ENCODE data around the gene IGSF1. TPM values are rescaled to one million over a fixed set of nuclear protein-coding genes. Genes with fewer than 3 reads are reported as not detected.

Gene IGSF1
- total RNA-seq, 1 experiment from 2014 or later, result not detected

- Histone ChIP-seq H3K4me2 (ENCODE audit: low read length) (no peak overlapping the region), H3K36me3 (ENCODE audit: low read depth, low read length) (no peaks in the 10 kb centered on the region), H3F3A (ENCODE audit: low read length, unreplicated experiment) (no peaks in the 10 kb centered on the region), H3K27me3 (ENCODE audit: low read length) (no peaks in the 10 kb centered on the region), H3K9me2 (replicated peaks; ENCODE audit: low read length) (no peaks in the 10 kb centered on the region), H3K9ac (ENCODE audit: low read length) (no peak overlapping the region), H2AFZ (ENCODE audit: low read length) (no peak overlapping the region), H3K4me1 (ENCODE audit: insufficient read depth, low read length) (no peaks in the 10 kb centered on the region), H3K9me3 (ENCODE audit: low read length) (no peaks in the 10 kb centered on the region), H4K20me1 (ENCODE audit: low read length) (no peaks in the 10 kb centered on the region), H3K27ac (ENCODE audit: low read length) (no peak overlapping the region), H3K4me3 (ENCODE audit: low read length) (no peak overlapping the region), H3K79me2 (ENCODE audit: low read length) (no peaks in the 10 kb centered on the region)
- DNase-seq (no peak), ATAC-seq (no peak)
- no peak for TF ChIP-seq EZH2phosphoT487 (IDR thresholded peaks at IDR 0.05; ENCODE audit: borderline replicate concordance, low read length)
- no peak for TF ChIP-seq CTCF (conservative IDR thresholded peaks at IDR 0.05; ENCODE audit: low read depth, low read length)
- TF ChIP-seq EZH2 (IDR thresholded peaks at IDR 0.05; ENCODE audit: low read length, unreplicated experiment), result no peak
- POLR2A ChIA-PET (ENCODE audit: unreplicated experiment), result no interaction called here
- CTCF ChIA-PET, result no interaction called here
- intact Hi-C loops (cut with micrococcal nuclease), result no loop called here
- no TSS peak for BruUV-seq (replicated peaks)
Observed at GRCh38 chrX:131316260-131316659, 27.2 kb upstream of the IGSF1 start.

GRCh38 chrX:131308980-131309379, 19.9 kb upstream of the IGSF1 start:
- ChIA-PET CTCF (no interaction called here), POLR2A (ENCODE audit: unreplicated experiment) (no interaction called here)
- intact Hi-C loops (cut with micrococcal nuclease), result no loop called here
- H3K9me2 ChIP-seq (replicated peaks; ENCODE audit: low read length), result no peaks in the 10 kb centered on the region
- no peaks in the 10 kb centered on the region for H4K20me1 ChIP-seq (ENCODE audit: low read length)
- no peaks in the 10 kb centered on the region for H3K27me3 ChIP-seq (ENCODE audit: low read length)
- TF ChIP-seq EZH2 (IDR thresholded peaks at IDR 0.05; ENCODE audit: low read length, unreplicated experiment) (no peak), CTCF (conservative IDR thresholded peaks at IDR 0.05; ENCODE audit: low read depth, low read length) (no peak)
- H3K9me3 ChIP-seq (ENCODE audit: low read length), result no peaks in the 10 kb centered on the region
- no peaks in the 10 kb centered on the region for H3K79me2 ChIP-seq (ENCODE audit: low read length)
- no peaks in the 10 kb centered on the region for H3K4me1 ChIP-seq (ENCODE audit: insufficient read depth, low read length)
- ATAC-seq (no peak), DNase-seq (no peak)
- H2AFZ ChIP-seq (ENCODE audit: low read length), result no peak overlapping the region
- H3K27ac ChIP-seq (ENCODE audit: low read length), result no peak overlapping the region
- H3K9ac ChIP-seq (ENCODE audit: low read length), result no peak overlapping the region
- no TSS peak for BruUV-seq (replicated peaks)
- H3K4me3 ChIP-seq (ENCODE audit: low read length), result no peak overlapping the region
- H3K4me2 ChIP-seq (ENCODE audit: low read length), result no peak overlapping the region
- H3F3A ChIP-seq (ENCODE audit: low read length, unreplicated experiment), result no peaks in the 10 kb centered on the region
- no peaks in the 10 kb centered on the region for H3K36me3 ChIP-seq (ENCODE audit: low read depth, low read length)

GRCh38 chrX:131306601-131307000, 17.5 kb upstream of the IGSF1 start:
- Histone ChIP-seq H4K20me1 (ENCODE audit: low read length) (no peaks in the 10 kb centered on the region), H3K4me2 (ENCODE audit: low read length) (no peak overlapping the region), H3K27me3 (ENCODE audit: low read length) (no peaks in the 10 kb centered on the region), H3K36me3 (ENCODE audit: low read depth, low read length) (no peaks in the 10 kb centered on the region), H3K4me1 (ENCODE audit: insufficient read depth, low read length) (no peaks in the 10 kb centered on the region), H3K9ac (ENCODE audit: low read length) (no peak overlapping the region), H2AFZ (ENCODE audit: low read length) (no peak overlapping the region), H3K79me2 (ENCODE audit: low read length) (no peaks in the 10 kb centered on the region), H3K27ac (ENCODE audit: low read length) (no peak overlapping the region), H3K9me2 (replicated peaks; ENCODE audit: low read length) (no peaks in the 10 kb centered on the region), H3K4me3 (ENCODE audit: low read length) (no peak overlapping the region), H3F3A (ENCODE audit: low read length, unreplicated experiment) (no peaks in the 10 kb centered on the region), H3K9me3 (ENCODE audit: low read length) (no peaks in the 10 kb centered on the region)
- ATAC-seq (no peak), DNase-seq (no peak)
- CTCF ChIA-PET, result no interaction called here
- POLR2A ChIA-PET (ENCODE audit: unreplicated experiment), result no interaction called here
- intact Hi-C loops (cut with micrococcal nuclease), result no loop called here
- TF ChIP-seq CTCF (conservative IDR thresholded peaks at IDR 0.05; ENCODE audit: low read depth, low read length), result no peak
- TF ChIP-seq EZH2 (IDR thresholded peaks at IDR 0.05; ENCODE audit: low read length, unreplicated experiment), result no peak
- TF ChIP-seq EZH2phosphoT487 (IDR thresholded peaks at IDR 0.05; ENCODE audit: borderline replicate concordance, low read length), result no peak
- no TSS peak for BruUV-seq (replicated peaks)
